Neural progenitor cell (in vitro differentiated cells): ENCODE data around the gene CSNK1G1.

Experiments used
- CTCF ChIP-seq: fragments of 200-600 bp; sonication (generic); IDR thresholded peaks from 2 replicates; pipeline ENCODE4 v1.5.1; 2017; ENCODE audit warnings: antibody characterized with exemption, mild to moderate bottlenecking
- EZH2 ChIP-seq: fragments of 200-600 bp; sonication (generic); IDR thresholded peaks from 2 replicates; pipeline ENCODE4 v1.6.1; 2017; ENCODE audit warnings: antibody characterized with exemption, mild to moderate bottlenecking, moderate library complexity
- EZH2phosphoT487 ChIP-seq: fragments of 200-600 bp; sonication (generic); IDR thresholded peaks from 2 replicates; pipeline ENCODE4 v1.6.1; 2017; ENCODE audit warnings: antibody characterized with exemption

GRCh38 chr15:64233299-64233698, 122.7 kb downstream of the CSNK1G1 start:
- no peak for TF ChIP-seq CTCF
- no peak for TF ChIP-seq EZH2
- TF ChIP-seq EZH2phosphoT487: no peak
